GM19467 (cell line): ENCODE measurements around the gene COL6A1.

Experiments
- ATAC-seq: cut with Tn5 transposase; IDR thresholded peaks from one replicate; pipeline ENCODE4 v1.9.1; 2021; ENCODE audit warnings: mild to moderate bottlenecking, moderate library complexity; ENCODE audit not compliant: unreplicated experiment

The COL6A1 gene

DNA sequence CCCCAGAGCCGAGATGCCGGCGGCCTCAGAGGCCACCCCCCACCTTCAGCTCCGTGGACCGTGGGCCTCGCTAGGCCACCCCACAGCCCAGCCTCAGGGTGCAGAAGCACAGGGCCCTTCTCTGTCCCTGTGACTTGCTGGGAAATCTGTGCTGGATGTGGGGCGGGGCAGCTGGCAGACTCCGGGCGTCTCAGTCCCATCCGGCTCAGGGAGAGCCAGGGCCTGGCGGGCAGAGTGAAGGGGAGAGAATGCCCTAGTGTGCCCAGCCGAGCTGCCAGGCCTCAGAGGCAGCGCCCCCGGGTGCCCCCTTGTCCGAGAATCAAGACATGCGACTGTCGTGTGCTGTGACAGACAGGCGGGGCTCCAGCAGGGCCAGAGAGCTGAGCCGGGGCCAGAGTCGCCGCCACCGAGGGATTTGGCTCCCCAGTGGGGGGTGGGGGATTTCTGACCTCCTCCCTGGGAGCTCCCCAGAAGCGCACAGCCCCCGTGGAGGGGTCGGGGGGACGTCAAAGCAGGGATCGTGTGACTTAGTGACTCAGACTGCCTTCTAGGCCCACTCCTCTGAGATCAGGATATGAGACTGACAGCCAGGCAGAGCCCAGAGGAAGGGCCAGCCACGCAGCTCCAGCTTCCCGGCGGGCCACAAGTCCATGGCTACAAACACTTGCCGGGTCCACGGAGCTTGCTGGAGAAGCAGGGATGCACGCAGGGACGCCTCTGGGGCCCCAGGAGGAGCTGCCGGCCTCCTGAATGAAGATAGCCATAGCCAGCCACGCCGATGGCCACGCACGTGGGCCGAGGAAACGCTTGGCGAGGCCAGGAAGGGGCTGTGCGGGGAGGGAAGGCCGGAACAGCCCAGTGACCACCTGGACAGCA is 11.9 kb downstream of the COL6A1 start:
- no peak for ATAC-seq

DNA sequence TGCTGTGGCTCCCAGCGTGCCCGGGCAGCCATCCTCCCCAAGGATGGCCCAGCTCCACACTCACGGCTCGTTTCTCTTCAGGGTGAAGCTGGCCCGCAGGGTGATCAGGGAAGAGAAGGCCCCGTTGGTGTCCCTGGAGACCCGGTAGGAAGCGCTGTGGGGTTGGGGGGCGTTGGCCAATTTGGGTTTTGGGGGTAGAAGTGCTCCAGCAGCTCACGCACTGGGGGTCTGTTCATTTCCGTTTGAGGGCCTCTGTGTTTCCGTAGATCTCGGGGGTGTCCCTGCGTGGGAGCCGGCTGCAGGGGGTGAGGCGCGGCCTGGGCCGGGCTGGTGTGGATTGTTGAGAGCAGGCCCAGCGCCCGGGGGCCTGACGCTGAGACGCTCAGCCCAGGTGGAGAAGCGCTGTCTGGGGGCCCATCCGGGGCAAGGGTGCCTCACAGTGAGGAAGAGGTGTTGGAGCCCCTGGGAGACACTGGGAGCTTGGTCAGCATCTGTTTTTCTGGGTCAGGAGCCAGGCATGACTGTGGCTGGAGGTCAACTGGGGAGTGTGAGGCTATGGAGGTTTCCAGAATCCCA is 12.6 kb downstream of the COL6A1 start:
- ATAC-seq, result no peak

DNA sequence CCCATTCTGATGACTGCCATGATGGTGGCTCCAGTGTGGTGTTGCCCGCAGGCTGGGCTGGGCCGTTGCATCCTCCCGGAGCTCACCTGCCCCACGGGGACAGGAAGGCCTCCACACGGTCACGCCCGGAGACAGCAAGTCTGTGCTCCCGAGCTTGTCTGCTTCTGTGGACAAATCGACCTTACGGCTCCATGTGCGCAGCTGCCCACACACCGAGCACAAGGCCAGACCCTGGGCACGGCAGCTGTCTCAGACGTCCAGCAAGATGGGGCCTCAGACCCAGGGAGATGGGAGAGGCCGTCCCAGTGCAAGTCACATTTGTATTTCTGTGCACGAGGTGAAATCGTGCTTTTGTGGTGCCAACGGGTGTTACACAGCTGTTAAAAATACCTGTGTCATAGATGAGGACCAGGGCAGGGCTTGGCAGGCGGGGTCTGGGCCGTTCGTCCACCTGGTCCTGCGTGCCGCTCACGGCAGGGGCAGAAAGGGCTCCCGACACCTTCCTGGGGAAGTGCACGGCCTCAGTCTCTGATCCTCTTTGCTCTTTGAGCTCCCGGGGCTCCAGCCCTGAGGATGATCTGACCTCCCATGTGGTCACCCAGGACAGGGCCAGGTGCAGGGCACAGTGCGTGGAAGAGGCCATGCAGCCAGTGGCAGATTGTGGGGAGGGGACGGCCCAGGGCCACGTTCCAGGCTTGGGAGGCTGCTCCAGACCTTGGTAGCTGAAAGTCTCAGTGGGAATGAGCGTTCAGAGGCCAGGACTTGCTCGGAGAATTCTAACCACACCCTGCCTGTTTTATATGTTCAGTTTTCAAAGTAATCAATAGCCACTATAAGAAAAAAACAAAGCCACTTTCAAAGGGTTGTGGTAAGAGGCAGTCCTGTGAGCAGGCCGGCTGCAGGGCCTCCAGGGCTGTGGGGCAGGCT is 13.5 kb downstream of the COL6A1 start:
- ATAC-seq, result no peak

DNA sequence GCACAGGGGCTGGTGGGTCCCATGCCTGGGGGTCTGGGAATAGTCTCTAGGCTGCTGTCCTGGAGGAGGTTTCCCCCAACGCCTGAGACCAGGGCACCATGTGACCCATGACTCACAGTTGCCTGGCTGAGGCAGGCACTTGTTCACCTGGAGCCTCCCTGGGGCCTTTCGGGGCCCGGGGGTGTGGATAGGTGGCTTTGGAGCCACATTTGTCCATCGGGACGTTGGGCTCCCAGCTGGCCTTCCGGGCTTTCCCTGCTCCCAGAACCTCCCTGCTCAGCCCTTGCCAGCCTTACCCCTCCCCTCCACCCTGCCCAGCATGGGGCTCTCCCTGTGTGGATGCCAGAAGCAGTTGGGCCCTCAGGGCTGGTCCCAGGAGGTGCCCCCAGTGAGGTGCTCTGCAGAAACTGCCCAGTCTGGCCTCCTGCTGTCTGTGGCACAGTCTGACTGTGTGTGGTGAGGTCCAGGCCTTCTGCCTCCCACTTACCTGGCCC is 14.2 kb downstream of the COL6A1 start:
- ATAC-seq, result no peak

DNA sequence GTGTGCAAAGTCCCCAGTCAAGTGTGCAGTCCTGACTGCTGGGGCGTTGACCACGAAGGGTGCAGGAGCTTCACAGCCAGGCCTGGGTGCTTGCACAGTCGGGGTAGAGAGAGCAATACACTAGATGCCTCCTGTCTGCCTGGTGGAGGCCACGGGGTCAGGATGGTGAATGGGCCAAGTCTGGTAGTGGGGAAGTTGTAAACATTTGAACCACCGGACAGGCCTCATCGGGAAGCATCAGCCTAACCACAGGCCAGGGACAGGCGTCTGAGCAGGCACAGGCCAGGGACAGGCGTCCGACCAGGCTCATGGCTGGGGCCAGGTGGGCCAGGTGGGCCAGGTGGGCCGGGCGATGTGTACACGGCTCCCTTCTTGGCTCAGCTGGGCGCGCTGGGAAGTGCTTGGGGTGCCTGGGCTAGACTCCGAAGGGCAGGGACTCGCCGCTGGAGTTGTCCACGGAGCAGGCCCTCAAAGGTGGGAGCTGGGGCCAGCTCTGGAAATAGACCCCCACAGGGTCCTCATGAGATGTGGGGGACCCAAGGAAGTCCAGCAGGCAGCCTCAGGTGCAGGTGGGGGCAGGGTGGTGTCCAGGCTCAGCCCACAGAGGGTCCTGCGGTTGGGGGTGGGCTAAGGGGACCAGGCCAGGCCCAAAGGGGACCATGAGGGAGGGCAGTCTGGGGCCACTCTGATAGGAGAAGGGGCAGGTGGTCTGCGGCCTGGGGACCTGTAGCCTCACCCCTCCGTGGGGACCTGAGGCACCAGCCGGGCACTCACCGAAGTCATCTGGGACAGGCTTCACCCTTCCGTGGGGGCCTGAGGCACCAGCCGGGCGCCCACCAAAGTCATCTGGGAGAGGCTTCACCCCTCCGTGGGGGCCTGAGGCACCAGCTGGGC is 15.0 kb downstream of the COL6A1 start:
- no peak for ATAC-seq

DNA sequence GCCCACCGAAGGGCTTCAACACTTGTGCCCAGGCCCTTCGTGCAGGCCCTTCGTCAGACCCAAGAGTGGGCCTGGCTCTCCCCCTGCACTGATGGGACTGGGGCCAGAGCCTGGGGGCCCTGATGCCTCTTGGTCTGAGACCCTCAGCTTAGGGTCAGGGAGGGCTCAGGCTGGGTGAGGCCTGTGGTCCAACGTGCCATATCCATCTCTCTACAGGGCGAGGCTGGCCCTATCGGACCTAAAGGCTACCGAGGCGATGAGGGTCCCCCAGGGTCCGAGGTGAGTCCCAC is 15.6 kb downstream of the COL6A1 start:
- ATAC-seq, result no peak

DNA sequence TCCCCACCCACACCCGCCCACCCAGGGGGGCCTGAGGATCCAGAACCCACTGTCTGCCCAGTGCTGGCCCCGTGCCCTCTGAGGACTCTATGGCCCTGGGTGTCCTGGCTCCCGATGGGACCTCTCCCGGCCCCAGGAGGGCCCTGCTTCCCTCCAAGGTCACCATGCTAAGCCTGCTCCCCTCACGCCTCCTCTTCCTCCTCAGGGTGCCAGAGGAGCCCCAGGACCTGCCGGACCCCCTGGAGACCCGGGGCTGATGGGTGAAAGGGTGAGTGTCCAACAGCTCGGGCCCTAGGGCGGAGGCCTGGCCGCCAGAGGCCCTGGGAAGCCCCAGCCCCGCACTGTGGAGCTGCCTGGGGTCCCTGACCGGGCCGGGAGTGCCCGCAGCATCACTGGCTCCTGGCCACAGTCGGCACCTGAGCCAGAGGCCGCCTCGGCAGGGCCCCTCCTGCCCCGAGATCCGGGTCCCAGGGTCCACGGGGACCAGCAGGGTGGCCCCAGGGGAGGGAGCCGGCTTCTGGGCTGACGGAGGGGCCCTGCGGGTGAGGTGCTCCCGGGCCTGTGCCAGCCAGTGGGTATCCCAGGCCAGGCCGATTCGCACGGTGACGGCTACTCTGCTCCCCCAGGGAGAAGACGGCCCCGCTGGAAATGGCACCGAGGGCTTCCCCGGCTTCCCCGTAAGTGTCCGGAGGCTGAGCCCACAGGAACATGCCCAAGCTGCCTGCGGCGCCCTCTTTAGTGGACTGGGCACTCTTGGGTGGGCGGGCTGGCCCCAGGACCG is 16.1 kb downstream of the COL6A1 start:
- ATAC-seq, result no peak

DNA sequence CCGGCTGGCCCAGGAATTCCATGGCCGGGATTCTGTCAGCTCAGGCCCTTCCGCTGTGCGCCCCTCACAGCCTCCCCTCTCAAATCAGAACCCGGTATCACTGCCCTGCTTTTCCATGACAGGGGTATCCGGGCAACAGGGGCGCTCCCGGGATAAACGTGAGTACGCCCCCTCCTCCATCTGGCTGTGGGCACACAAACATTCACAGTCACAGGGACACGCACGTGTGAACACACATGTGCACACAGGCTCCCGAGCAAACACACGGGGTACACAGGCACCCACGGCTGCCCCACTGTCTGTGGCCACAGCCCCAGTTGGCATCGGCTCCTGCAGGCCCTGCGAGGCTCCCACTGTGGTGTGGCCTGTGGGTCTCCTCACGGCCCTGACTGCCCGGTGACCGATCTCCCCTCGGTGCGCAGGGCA is 16.7 kb downstream of the COL6A1 start:
- ATAC-seq, result no peak

DNA sequence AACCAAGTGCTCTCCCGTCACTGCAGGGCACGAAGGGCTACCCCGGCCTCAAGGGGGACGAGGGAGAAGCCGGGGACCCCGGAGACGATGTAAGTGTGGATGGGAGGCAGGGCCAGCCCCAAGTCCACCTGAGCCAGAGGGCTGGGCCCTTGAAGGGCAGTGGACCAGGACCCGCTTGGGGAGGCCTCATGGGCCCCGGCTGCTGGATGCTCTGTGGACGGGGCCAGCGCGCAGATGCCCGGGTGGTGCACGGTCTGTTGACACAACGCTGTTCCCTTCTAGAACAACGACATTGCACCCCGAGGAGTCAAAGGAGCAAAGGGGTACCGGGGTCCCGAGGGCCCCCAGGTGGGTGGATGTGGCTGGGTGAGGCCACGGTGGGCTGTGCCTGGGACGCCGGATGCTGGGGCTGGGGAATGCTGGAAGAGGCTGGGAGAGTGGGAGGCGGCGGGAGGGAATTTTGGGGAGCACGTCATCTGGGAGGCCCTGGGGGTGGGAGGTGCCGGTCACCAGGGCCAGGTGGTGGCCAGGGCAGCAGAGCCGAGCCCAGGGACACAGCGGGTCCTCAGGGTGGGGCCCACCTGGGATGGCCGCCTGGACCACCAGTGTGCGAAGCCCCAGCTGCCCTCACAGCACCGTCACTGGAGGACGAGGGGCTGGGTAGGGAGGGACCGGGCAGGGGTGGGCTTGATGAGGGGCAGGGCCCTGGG is 17.5 kb downstream of the COL6A1 start:
- ATAC-seq, result no peak

DNA sequence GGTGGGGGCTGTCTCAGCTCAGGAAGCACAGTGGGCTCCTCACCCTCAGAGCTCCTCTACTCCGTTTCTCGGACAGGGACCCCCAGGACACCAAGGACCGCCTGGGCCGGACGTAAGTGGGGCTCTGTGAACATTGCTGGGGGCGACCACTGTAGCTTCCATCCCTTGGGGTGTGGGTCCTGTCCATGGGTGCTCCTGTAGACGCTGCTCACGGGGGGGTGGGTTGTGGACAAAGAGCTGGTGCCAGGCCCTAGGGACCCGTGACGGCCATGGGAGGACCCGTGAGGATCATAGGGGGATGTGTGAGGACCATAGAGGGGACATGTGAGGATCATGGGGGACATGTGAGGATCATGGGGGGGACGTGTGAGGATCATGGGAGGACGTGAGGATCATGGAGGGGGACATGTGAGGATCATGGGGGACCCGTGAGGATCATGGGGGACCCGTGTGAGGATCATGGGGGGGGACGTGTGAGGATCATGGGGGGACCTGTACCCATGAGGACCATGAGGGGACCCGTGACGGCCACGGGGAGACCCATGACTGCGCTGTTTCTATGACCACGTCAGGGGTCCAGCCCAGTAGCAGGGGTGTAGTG is 18.1 kb downstream of the COL6A1 start:
- ATAC-seq, result no peak

DNA sequence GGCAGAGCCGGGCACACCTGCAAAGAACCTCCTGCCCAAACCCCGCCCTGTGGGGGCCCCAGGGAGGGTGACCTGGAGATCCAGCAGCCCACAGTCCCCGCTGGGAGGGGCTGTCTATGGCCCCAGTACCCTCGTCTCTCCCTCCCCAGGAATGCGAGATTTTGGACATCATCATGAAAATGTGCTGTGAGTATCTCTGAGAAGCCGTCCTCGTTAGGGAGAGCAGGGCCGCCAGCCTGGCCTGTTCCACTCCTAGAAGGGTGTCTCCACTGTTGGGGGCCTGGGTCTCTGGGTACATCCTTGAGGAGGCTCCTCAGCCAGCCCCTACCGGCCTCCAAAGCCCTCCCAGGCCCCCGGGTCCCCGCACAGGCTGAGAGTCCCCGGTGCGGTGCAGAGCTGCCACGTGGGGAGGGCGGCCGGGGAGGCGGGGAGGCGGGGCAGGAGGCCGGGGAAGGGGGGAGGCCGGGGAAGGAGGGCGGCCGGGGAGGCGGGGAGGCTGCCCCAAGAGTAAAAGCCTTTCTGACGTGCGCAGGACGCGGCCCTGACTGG is 18.7 kb downstream of the COL6A1 start:
- ATAC-seq, result no peak

DNA sequence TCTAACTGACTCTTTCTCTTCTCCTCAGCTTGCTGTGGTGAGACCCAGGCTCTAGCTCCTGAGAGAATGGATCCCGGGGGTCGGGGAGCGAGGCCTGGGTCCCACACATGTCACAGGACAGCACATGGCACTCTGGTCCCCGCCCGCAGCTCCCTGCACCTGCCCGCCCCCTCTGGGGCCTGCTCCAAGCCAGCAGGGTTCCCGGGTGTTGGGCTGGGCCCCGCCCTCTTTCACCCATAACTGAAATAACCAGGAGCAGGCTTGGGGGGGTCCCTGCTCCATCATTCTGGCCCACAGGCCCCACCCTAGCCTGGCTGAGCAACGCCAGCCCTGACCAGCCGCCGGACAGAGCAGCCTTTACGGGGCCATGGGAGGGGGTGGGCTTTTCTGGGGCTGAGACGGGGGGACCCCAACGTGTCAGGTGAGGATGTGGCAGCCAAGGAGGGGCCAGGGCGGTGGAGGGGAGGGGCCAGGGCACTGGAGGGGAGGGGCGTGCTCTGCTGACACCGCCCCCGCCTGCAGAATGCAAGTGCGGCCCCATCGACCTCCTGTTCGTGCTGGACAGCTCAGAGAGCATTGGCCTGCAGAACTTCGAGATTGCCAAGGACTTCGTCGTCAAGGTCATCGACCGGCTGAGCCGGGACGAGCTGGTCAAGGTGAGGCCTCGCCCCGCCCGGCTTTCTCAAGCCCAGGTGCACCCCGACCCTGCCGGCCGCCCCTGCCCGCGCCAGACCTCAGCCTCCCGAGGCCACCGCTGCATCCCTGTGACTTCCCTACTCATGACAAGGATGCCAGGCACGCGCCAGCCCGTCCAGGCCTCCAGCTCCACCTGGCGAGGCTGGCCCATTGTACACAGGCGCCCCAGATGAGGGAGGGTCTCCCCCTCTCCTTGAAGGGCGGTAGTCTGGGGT is 19.4 kb downstream of the COL6A1 start:
- no peak for ATAC-seq

DNA sequence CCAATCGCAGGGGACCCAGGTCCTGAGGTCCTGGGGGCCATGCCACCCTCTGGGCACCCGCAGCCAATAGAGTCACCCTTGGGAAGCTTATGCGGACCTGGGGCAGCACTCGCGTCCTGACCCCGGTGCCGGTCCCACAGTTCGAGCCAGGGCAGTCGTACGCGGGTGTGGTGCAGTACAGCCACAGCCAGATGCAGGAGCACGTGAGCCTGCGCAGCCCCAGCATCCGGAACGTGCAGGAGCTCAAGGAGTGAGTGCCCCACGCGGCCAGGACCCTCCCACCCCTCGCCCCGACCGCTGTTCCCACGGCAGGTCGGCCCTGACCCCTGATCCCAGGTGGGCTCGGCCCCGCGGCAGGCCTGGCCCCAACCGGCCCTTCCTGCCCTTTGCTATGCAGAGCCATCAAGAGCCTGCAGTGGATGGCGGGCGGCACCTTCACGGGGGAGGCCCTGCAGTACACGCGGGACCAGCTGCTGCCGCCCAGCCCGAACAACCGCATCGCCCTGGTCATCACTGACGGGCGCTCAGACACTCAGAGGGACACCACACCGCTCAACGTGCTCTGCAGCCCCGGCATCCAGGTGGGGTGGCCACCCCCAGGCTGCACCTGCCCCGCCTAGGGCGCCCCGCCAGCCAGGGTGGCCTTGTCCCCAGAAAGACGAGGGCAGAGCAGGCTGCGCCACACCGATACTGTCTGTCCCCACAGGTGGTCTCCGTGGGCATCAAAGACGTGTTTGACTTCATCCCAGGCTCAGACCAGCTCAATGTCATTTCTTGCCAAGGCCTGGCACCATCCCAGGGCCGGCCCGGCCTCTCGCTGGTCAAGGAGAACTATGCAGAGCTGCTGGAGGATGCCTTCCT is 20.5 kb downstream of the COL6A1 start:
- no peak for ATAC-seq

DNA sequence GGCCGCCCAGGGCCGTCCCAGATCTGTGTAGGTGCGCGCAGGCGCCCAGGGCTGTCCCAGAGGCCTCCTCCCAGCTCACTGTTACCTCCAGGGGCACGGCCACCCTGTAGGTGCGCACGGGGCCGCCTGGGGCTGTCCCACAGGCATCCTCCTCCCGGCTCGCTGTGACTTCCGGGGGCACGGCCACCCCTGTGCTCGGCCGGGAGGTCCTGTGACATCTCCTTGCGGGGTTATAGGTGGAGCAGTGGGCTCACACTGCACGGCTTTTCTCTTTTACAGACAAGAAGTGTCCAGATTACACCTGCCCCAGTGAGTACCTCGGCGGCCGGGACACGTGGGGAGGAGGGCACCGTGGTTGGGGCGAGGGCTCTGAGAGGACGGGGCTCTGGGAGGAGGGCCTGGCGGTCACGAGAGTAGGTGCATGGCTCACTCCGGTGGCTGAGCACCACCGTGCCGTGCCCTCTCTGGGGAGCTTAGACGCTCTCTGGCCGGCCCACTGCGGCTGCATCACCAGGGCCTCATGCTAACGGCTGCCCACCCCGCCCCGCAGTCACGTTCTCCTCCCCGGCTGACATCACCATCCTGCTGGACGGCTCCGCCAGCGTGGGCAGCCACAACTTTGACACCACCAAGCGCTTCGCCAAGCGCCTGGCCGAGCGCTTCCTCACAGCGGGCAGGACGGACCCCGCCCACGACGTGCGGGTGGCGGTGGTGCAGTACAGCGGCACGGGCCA is 21.4 kb downstream of the COL6A1 start:
- ATAC-seq, result no peak

DNA sequence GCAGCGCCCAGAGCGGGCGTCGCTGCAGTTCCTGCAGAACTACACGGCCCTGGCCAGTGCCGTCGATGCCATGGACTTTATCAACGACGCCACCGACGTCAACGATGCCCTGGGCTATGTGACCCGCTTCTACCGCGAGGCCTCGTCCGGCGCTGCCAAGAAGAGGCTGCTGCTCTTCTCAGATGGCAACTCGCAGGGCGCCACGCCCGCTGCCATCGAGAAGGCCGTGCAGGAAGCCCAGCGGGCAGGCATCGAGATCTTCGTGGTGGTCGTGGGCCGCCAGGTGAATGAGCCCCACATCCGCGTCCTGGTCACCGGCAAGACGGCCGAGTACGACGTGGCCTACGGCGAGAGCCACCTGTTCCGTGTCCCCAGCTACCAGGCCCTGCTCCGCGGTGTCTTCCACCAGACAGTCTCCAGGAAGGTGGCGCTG is 22.0 kb downstream of the COL6A1 start:
- no peak for ATAC-seq
